ENCODE measurements around the gene ELAVL4.

The ELAVL4 gene

DNA sequence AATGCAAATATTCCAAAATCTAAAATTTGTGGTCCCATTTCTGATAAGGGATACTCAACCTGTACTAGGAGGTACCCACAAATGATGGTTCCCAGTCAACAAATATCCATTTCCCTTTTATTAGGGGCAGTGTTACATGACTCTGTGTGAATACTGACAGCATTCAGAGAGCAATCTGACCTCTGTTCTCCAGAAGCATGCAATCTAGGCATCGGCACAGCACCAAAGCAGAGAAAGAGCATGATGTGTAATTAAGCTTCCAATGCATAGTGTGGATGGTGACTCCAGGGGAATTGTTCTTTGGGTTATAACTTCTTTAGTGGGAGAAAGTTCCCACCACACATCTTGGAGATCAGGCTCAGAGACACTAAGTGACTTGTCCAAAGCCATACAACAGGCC, 71.6 kb downstream of the ELAVL4 start:
- H3K9me3 Mint-ChIP-seq, result no peaks in the 10 kb centered on the region
- no peaks in the 10 kb centered on the region for H3K4me1 Mint-ChIP-seq
- ATAC-seq, result no peak
- no peak overlapping the region for H3K27ac Mint-ChIP-seq
- DNase-seq, result no peak
- H3K4me3 Mint-ChIP-seq, result no peak overlapping the region
- H3K27me3 Mint-ChIP-seq, result peaks cover 6% of the 10 kb centered on the region
- H3K36me3 Mint-ChIP-seq (ENCODE audit: low read depth), result no peaks in the 10 kb centered on the region

DNA sequence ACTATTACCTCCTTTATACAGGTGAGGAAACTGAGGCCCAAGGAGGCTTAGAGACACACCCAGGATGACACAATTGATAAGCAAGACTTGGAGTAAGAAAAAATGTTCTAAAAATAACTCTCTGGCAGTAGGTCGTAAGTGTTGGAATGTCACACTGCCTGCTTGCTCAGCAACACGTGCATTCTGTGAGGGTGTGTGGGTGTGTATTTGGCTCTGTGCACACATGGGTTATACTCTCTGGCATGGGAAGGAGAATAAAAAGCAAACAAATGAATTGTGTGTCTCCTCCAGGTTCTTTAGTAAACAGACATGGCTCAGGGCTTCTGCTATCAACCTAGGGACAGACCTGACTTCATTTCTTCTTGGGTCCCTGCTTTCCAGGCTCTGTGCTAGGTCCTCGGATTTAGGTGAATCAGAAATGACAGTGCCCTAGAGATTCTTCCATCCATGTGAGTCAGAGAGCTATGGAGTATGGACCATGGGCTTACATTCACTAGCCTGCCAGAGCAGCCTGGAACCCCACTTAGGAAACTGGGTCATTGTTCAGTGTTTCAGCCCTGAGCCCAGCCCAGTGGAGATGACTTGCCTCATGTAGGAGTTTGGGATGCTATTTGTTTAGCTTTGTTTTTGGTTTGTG, 72.4 kb downstream of the ELAVL4 start:
- DNase-seq (no peak), ATAC-seq (no peak)
- H3K36me3 Mint-ChIP-seq (ENCODE audit: low read depth), result no peaks in the 10 kb centered on the region

GRCh38 chr1:50183378-50184133, 74.8 kb downstream of the ELAVL4 start:
- H3K9me3 Mint-ChIP-seq, result no peaks in the 10 kb centered on the region
- no peak for ATAC-seq
- no peak overlapping the region for H3K27ac Mint-ChIP-seq
- peaks cover 3% of the 10 kb centered on the region for H3K27me3 Mint-ChIP-seq
- no peak for DNase-seq
- no peak overlapping the region for H3K4me3 Mint-ChIP-seq
- H3K36me3 Mint-ChIP-seq (ENCODE audit: low read depth), result no peaks in the 10 kb centered on the region
- no peaks in the 10 kb centered on the region for H3K4me1 Mint-ChIP-seq

More for the DNA sequence above, 72.4 kb downstream of the ELAVL4 start:
- Mint-ChIP-seq H3K4me3 (no peak overlapping the region), H3K27ac (no peak overlapping the region), H3K27me3 (peaks cover 6% of the 10 kb centered on the region), H3K9me3 (no peaks in the 10 kb centered on the region), H3K4me1 (no peaks in the 10 kb centered on the region)

DNA sequence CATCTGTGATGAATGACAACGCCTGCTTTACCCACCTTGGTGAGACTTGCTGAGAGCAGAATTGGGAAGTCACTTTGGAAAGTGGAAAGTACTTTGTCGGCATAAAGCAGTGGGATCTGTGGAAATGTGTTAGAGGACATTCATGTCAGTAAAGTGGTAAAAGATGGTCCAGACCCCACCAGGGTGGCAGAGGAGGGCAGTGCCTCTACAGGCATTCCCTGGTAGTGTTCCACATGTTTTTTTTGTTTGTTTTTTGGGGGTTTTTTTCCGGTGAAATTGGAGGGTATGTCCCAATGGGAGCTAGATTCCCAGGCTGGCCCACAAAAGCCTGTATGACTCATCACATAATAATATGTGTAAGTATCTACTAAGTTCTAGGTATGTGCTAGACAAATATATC, 80.6 kb downstream of the ELAVL4 start:
- Mint-ChIP-seq H3K9me3 (no peaks in the 10 kb centered on the region), H3K4me1 (no peaks in the 10 kb centered on the region), H3K27me3 (no peaks in the 10 kb centered on the region), H3K4me3 (no peak overlapping the region), H3K36me3 (ENCODE audit: low read depth) (no peaks in the 10 kb centered on the region), H3K27ac (no peak overlapping the region)
- DNase-seq (no peak), ATAC-seq (no peak)

GRCh38 chr1:50193002-50193401, 84.3 kb downstream of the ELAVL4 start:
- H3K27ac Mint-ChIP-seq, result no peak overlapping the region
- no peaks in the 10 kb centered on the region for H3K9me3 Mint-ChIP-seq
- ATAC-seq, result no peak

GRCh38 chr1:50195205-50195604, 86.5 kb downstream of the ELAVL4 start:
- DNase-seq, result no peak
- Mint-ChIP-seq H3K27me3 (peaks cover 2% of the 10 kb centered on the region), H3K4me3 (no peak overlapping the region), H3K9me3 (no peaks in the 10 kb centered on the region), H3K36me3 (ENCODE audit: low read depth) (no peaks in the 10 kb centered on the region), H3K27ac (no peak overlapping the region), H3K4me1 (no peaks in the 10 kb centered on the region)
- ATAC-seq, result no peak

More at GRCh38 chr1:50193002-50193401, 84.3 kb downstream of the ELAVL4 start:
- DNase-seq, result no peak
- Mint-ChIP-seq H3K36me3 (ENCODE audit: low read depth) (no peaks in the 10 kb centered on the region), H3K4me1 (no peaks in the 10 kb centered on the region), H3K4me3 (no peak overlapping the region), H3K27me3 (peaks cover 2% of the 10 kb centered on the region)

DNA sequence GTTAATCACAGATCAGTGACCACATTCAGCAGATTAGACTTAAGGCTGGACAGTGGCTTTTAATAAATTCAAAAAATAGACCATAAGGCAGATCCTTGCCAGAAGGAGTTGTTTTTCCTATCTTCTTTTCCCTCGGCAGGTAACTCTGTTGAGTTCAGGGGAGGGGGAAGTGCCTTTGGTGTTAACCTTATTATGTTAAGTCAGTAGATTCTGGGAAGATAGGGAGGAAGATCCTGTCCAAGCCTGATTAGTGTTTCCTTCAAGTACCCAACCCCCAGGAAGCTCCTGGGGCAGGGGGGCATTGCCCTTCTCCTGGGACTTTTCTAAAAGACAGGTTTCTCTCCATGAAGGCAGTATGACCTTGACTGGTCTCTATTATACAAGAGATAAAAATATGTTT, 87.4 kb downstream of the ELAVL4 start:
- DNase-seq, result no peak
- Mint-ChIP-seq H3K4me3 (no peak overlapping the region), H3K27me3 (peaks cover 2% of the 10 kb centered on the region), H3K9me3 (no peaks in the 10 kb centered on the region), H3K4me1 (no peaks in the 10 kb centered on the region), H3K27ac (no peak overlapping the region), H3K36me3 (ENCODE audit: low read depth) (no peaks in the 10 kb centered on the region)
- no peak for ATAC-seq

DNA sequence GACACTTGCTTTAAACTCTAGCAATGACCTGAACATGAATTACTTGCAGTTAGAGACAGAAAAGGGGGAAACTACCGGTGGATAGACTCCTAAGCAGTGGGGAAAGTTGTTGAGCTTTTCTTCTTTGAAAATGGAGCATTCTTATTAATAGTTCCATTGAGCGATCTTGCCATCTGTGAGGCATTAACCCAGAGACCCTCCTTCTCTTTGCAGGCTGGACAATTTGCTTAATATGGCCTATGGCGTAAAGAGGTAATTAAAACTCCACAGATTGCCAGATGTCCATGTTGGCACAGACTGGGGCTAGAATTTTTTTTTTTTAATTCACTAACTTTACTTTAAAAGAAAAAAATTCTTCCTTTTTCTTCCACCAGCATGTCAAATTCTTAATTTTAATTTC, 88.5 kb downstream of the ELAVL4 start:
- Mint-ChIP-seq H3K36me3 (ENCODE audit: low read depth) (no peaks in the 10 kb centered on the region), H3K27ac (no peak overlapping the region), H3K27me3 (peaks cover 2% of the 10 kb centered on the region), H3K9me3 (no peaks in the 10 kb centered on the region), H3K4me3 (no peak overlapping the region), H3K4me1 (no peaks in the 10 kb centered on the region)
- DNase-seq (no peak), ATAC-seq (no peak)

GRCh38 chr1:50208315-50208714, 99.6 kb downstream of the ELAVL4 start:
- no peak overlapping the region for H3K27ac Mint-ChIP-seq
- ATAC-seq (no peak), DNase-seq (no peak)
- peaks cover 2% of the 10 kb centered on the region for H3K27me3 Mint-ChIP-seq
- H3K4me1 Mint-ChIP-seq, result no peaks in the 10 kb centered on the region
- H3K9me3 Mint-ChIP-seq, result no peaks in the 10 kb centered on the region
- no peaks in the 10 kb centered on the region for H3K36me3 Mint-ChIP-seq (ENCODE audit: low read depth)
- no peak overlapping the region for H3K4me3 Mint-ChIP-seq

DNA sequence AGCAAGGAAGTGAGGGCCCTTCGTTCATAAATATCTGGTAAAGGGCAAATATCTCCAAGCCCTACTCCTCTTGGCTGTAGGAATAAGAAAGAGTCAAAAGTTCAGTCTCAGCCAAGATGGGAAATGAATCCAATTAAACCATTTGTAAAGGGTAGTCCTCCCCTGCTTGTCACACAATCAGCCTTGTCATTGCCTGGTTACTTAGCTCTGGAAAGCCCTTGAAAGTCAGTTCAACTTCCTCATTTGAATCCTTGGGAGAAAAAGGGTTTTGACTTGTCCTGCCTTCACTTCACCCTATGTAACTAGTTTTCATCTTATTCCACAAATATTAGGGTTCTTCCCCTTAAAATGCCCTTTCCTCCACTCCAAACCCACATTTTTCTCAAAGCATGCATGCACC, 100.0 kb downstream of the ELAVL4 start:
- H3K27ac Mint-ChIP-seq, result no peak overlapping the region
- no peaks in the 10 kb centered on the region for H3K36me3 Mint-ChIP-seq (ENCODE audit: low read depth)
- ATAC-seq (no peak), DNase-seq (no peak)
- no peak overlapping the region for H3K4me3 Mint-ChIP-seq
- peaks cover 2% of the 10 kb centered on the region for H3K27me3 Mint-ChIP-seq
- H3K9me3 Mint-ChIP-seq, result no peaks in the 10 kb centered on the region
- no peaks in the 10 kb centered on the region for H3K4me1 Mint-ChIP-seq

- H3K36me3 Mint-ChIP-seq (ENCODE audit: low read depth), result no peaks in the 10 kb centered on the region
- peaks cover 2% of the 10 kb centered on the region for H3K27me3 Mint-ChIP-seq
- DNase-seq (no peak), ATAC-seq (no peak)
- H3K9me3 Mint-ChIP-seq, result no peaks in the 10 kb centered on the region
- no peak overlapping the region for H3K27ac Mint-ChIP-seq
- no peak overlapping the region for H3K4me3 Mint-ChIP-seq
- no peaks in the 10 kb centered on the region for H3K4me1 Mint-ChIP-seq
Observed at GRCh38 chr1:50209749-50210148, 101.0 kb downstream of the ELAVL4 start.

- H3K9me3 Mint-ChIP-seq, result no peaks in the 10 kb centered on the region
- H3K36me3 Mint-ChIP-seq (ENCODE audit: low read depth), result no peaks in the 10 kb centered on the region
- no peaks in the 10 kb centered on the region for H3K4me1 Mint-ChIP-seq
- H3K4me3 Mint-ChIP-seq, result no peak overlapping the region
- DNase-seq, result no peak
- no peak overlapping the region for H3K27ac Mint-ChIP-seq
- no peak for ATAC-seq
- H3K27me3 Mint-ChIP-seq, result no peaks in the 10 kb centered on the region
Observed at GRCh38 chr1:50213505-50213904, 104.8 kb downstream of the ELAVL4 start.

- ATAC-seq, result no peak
- Mint-ChIP-seq H3K4me1 (no peaks in the 10 kb centered on the region), H3K9me3 (no peaks in the 10 kb centered on the region), H3K27me3 (no peaks in the 10 kb centered on the region), H3K4me3 (no peak overlapping the region), H3K36me3 (ENCODE audit: low read depth) (no peaks in the 10 kb centered on the region), H3K27ac (no peak overlapping the region)
- no peak for DNase-seq
Observed at GRCh38 chr1:50214717-50215116, 106.0 kb downstream of the ELAVL4 start.

- H3K27ac Mint-ChIP-seq, result no peak overlapping the region
- H3K9me3 Mint-ChIP-seq, result no peaks in the 10 kb centered on the region
- ATAC-seq (no peak), DNase-seq (no peak)
- H3K4me3 Mint-ChIP-seq, result no peak overlapping the region
- H3K36me3 Mint-ChIP-seq (ENCODE audit: low read depth), result no peaks in the 10 kb centered on the region
- no peaks in the 10 kb centered on the region for H3K4me1 Mint-ChIP-seq
- H3K27me3 Mint-ChIP-seq, result no peaks in the 10 kb centered on the region
Observed at GRCh38 chr1:50218344-50219120, 109.8 kb downstream of the ELAVL4 start.

- H3K36me3 Mint-ChIP-seq (ENCODE audit: low read depth), result no peaks in the 10 kb centered on the region
- DNase-seq, result no peak
- no peaks in the 10 kb centered on the region for H3K4me1 Mint-ChIP-seq
- no peak for ATAC-seq
- H3K27ac Mint-ChIP-seq, result no peak overlapping the region
- H3K4me3 Mint-ChIP-seq, result no peak overlapping the region
- H3K9me3 Mint-ChIP-seq, result peaks cover 17% of the 10 kb centered on the region
- H3K27me3 Mint-ChIP-seq, result no peaks in the 10 kb centered on the region
Observed at GRCh38 chr1:50228871-50229384, 120.2 kb downstream of the ELAVL4 start.

All from activated naive CD8-positive, alpha-beta T cell treated with anti-CD3 and anti-CD28 coated beads, Interleukin-2, amount 50 U/mL, for 24 hours (primary cell).